BJ (cell line): ENCODE results near the gene IFNG-AS1. TPM values are rescaled to one million over a fixed set of nuclear protein-coding genes. Genes with fewer than 3 reads are reported as not detected.
A peak's percentile ranks its signal among the peaks of the same experiment; 100 is the strongest.

ENCODE experiments used
- CTCF ChIA-PET: fragments of 350-600 bp; formaldehyde crosslinking; extraction: SDS; loops from one replicate; lab custom pipeline; 2021; ENCODE audit warnings: antibody characterized with exemption, inconsistent platforms; lab: Yijun Ruan, JAX
- POLR2A ChIA-PET: fragments of 300-600 bp; sonication (Branson Sonifier 250); formaldehyde crosslinking; extraction: SDS; loops from one replicate; lab custom pipeline; 2021; ENCODE audit warnings: antibody characterized with exemption; lab: Charles Lee
- DNase-seq: peaks from one replicate; pipeline ENCODE4 v3.0.0-alpha.2; 2011; ENCODE audit warnings: low read depth
- H3K27me3 ChIP-seq: 2 replicates; pipeline ENCODE4 v1.6.0; 2011; ENCODE audit warnings: low read length; ENCODE audit not compliant: control insufficient read depth, insufficient read depth
- H3K36me3 ChIP-seq: 2 replicates; pipeline ENCODE4 v1.5.1; 2011; ENCODE audit warnings: low read length; ENCODE audit not compliant: control insufficient read depth, insufficient read depth
- H3K4me3 ChIP-seq: 2 replicates; pipeline ENCODE4 v1.5.1; 2011; ENCODE audit warnings: low read depth, mild to moderate bottlenecking, control low read depth, low read length
- CTCF ChIP-seq: IDR thresholded peaks from 2 replicates; pipeline ENCODE4 v1.5.1; 2011; ENCODE audit warnings: low read depth, mild to moderate bottlenecking, control low read depth, inconsistent platforms, low read length, moderate library complexity; ENCODE audit not compliant: insufficient read depth
- polyA plus RNA-seq: library from polyadenylated mRNA; depleted of rRNA; stranded (reverse); fragments of >200 nt; gene quantifications from 2 replicates; pipeline ENCODE4 v1.2.3, GENCODE V29; 2011

The IFNG-AS1 gene
- polyA plus RNA-seq, 1 experiment, result not detected

DNA sequence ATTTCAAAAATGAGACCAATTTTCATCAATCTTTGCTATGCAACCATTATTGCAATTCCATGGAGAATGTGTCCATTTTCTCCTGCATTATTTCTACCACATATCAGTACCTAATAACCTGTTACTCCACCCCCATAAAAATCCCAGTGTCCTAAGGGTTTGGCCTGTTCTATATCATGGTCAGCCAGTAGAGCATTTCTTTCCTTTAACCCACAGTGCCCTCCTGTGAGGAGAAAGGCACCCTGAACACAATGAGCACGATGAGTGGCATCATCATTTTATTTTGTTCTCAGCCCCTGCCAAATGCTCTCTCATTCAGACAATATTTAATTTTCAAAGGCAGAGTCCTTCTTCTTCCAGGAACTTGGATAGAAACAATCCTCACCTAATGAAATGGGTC is 11.6 kb upstream of the IFNG-AS1 start:
- TF ChIP-seq CTCF, result no peak
- Histone ChIP-seq H3K36me3 (no peaks in the 10 kb centered on the region), H3K27me3 (no peaks in the 10 kb centered on the region), H3K4me3 (no peak overlapping the region)
- no peak for DNase-seq
- ChIA-PET POLR2A (no interaction called here), CTCF (no interaction called here)

DNA sequence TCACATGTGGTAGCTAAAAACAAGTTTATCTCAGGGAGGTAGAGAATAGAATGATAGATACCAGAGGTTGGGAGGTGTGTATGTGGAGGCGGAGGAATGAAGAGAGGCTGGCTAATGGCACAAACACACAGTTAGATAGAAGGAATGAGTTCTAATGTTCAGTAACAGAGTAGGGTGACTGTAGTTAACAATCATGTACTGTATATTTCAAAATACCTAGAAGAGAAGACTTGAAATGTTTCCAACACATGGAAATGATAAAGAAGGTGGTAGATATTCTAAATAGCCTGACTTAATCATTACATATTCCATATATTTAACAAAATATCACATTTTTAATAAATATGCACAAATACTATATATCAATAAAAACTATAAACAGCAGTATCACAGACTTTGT is 8.9 kb upstream of the IFNG-AS1 start:
- Histone ChIP-seq H3K4me3 (no peak overlapping the region), H3K27me3 (no peaks in the 10 kb centered on the region), H3K36me3 (no peaks in the 10 kb centered on the region)
- CTCF ChIA-PET, result no interaction called here
- no peak for DNase-seq
- no peak for TF ChIP-seq CTCF
- POLR2A ChIA-PET, result no interaction called here

- POLR2A ChIA-PET, result no interaction called here
- peak; percentile 77 for DNase-seq
- Histone ChIP-seq H3K4me3 (no peak overlapping the region), H3K36me3 (no peaks in the 10 kb centered on the region), H3K27me3 (no peaks in the 10 kb centered on the region)
- TF ChIP-seq CTCF, result no peak
- CTCF ChIA-PET, result no interaction called here
Measured at GRCh38 chr12:67981287-67982162, 7.7 kb upstream of the IFNG-AS1 start.

DNA sequence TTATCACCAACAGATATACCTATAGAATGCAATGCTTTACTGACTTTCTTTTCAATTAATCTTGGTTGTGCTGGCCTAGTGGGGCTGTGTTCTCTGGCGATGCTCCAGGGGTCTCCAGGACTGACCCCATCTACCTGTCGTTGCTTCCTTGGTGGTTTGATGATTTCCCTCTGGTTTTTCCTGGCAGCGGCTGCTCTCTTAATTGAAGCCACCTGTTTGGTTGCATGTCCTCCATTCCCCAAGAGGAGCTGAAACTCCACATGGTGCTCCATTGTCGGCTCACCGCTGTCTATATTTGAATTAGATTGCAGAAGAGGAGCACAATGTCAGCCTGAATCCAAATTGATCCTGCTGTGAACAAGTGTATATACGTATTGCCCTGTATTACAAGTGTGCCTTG is 7.1 kb upstream of the IFNG-AS1 start:
- Histone ChIP-seq H3K4me3 (no peak overlapping the region), H3K36me3 (no peaks in the 10 kb centered on the region), H3K27me3 (no peaks in the 10 kb centered on the region)
- CTCF ChIA-PET, result no interaction called here
- no peak for TF ChIP-seq CTCF
- DNase-seq, result peak; percentile 27
- POLR2A ChIA-PET, result no interaction called here

DNA sequence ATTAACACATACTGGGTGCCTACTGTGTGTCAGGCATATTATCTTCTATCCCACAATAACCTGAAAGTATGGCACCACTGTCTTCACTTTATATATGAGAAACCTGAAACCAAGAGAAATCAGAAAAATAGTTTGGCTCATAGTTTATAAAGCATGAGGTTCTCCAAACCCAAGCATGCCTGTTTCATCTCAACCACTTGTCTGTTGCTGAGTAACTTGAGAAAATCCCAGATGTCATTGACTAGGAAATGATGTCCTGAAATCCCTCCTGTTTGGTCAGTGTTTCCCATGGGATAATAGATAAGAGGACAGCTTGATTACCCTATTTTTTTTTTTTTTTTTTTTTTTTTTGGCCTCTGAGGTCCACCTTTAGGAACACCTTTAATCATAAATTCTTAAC is 2.6 kb upstream of the IFNG-AS1 start:
- POLR2A ChIA-PET, result no interaction called here

More for the DNA sequence above, 2.6 kb upstream of the IFNG-AS1 start:
- H3K4me3 ChIP-seq, result no peak overlapping the region
- CTCF ChIA-PET, result no interaction called here
- DNase-seq, result no peak
- H3K36me3 ChIP-seq, result no peaks in the 10 kb centered on the region
- no peak for TF ChIP-seq CTCF
- H3K27me3 ChIP-seq, result no peaks in the 10 kb centered on the region
